ENCODE data around the gene SMG9.

DNA sequence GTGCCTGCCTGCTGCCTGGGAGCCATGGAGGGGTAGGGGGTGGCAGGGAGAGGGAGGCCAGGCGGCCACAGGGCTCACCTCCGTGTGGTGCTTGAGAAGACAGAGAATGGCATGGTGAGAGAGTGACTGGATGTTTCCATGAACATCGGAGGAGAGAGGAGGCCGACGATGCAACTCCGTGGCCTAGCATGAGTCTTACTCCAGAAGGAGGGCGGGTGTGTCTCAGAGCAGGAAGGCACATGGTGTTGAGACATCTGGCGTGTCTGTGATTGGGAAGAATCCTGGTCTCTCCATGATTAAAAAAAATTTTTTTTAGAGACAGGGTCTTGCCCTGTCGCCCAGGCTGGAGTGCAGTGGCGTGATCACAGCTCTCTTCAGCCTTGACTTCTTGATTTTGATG is 33.8 kb downstream of the SMG9 start:
- TF ChIP-seq, protein P1, sequence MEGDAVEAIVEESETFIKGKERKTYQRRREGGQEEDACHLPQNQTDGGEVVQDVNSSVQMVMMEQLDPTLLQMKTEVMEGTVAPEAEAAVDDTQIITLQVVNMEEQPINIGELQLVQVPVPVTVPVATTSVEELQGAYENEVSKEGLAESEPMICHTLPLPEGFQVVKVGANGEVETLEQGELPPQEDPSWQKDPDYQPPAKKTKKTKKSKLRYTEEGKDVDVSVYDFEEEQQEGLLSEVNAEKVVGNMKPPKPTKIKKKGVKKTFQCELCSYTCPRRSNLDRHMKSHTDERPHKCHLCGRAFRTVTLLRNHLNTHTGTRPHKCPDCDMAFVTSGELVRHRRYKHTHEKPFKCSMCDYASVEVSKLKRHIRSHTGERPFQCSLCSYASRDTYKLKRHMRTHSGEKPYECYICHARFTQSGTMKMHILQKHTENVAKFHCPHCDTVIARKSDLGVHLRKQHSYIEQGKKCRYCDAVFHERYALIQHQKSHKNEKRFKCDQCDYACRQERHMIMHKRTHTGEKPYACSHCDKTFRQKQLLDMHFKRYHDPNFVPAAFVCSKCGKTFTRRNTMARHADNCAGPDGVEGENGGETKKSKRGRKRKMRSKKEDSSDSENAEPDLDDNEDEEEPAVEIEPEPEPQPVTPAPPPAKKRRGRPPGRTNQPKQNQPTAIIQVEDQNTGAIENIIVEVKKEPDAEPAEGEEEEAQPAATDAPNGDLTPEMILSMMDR (IDR thresholded peaks at IDR 0.05) = no peak
- TF ChIP-seq, protein P2, sequence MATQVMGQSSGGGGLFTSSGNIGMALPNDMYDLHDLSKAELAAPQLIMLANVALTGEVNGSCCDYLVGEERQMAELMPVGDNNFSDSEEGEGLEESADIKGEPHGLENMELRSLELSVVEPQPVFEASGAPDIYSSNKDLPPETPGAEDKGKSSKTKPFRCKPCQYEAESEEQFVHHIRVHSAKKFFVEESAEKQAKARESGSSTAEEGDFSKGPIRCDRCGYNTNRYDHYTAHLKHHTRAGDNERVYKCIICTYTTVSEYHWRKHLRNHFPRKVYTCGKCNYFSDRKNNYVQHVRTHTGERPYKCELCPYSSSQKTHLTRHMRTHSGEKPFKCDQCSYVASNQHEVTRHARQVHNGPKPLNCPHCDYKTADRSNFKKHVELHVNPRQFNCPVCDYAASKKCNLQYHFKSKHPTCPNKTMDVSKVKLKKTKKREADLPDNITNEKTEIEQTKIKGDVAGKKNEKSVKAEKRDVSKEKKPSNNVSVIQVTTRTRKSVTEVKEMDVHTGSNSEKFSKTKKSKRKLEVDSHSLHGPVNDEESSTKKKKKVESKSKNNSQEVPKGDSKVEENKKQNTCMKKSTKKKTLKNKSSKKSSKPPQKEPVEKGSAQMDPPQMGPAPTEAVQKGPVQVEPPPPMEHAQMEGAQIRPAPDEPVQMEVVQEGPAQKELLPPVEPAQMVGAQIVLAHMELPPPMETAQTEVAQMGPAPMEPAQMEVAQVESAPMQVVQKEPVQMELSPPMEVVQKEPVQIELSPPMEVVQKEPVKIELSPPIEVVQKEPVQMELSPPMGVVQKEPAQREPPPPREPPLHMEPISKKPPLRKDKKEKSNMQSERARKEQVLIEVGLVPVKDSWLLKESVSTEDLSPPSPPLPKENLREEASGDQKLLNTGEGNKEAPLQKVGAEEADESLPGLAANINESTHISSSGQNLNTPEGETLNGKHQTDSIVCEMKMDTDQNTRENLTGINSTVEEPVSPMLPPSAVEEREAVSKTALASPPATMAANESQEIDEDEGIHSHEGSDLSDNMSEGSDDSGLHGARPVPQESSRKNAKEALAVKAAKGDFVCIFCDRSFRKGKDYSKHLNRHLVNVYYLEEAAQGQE (IDR thresholded peaks at IDR 0.05; ENCODE audit: insufficient read depth in 1 of 2, low read depth in 2 of 2, low read length in 1 of 2) = no peak
- TF ChIP-seq SIN3A (IDR thresholded peaks at IDR 0.05; ENCODE audit: borderline replicate concordance, insufficient read depth, low read depth, low read length) (no peak), POLR2AphosphoS5 (IDR thresholded peaks at IDR 0.05; ENCODE audit: low read depth, low read length) (no peak), TCF7L2 (IDR thresholded peaks at IDR 0.05; ENCODE audit: low read depth, low read length) (no peak)
